ENCODE measurements around the gene CAV2. TPM values are rescaled to one million over a fixed set of nuclear protein-coding genes. Genes with fewer than 3 reads are reported as not detected.

The CAV2 gene
- total and polyA plus RNA-seq, 2 of the 8 experiments (the other 6 are each of a cell fraction or from before 2014, with no cell fraction given) = 2.8 to 4.7 TPM

- no peak for TF ChIP-seq POU5F1 (IDR thresholded peaks at IDR 0.05; ENCODE audit: low read depth, low read length)
- no peak for TF ChIP-seq CTCF (IDR thresholded peaks at IDR 0.05; ENCODE audit: control extremely low read depth in 1 of 3, insufficient read depth in 1 of 3, low read depth in 1 of 3, low read length in 3 of 3)
These were observed 2.9 kb downstream of the CAV2 start (continued) for GRCh38 chr7:116502201-116503096.
